ENCODE measurements around the gene CHCHD6.

The CHCHD6 gene

DNA sequence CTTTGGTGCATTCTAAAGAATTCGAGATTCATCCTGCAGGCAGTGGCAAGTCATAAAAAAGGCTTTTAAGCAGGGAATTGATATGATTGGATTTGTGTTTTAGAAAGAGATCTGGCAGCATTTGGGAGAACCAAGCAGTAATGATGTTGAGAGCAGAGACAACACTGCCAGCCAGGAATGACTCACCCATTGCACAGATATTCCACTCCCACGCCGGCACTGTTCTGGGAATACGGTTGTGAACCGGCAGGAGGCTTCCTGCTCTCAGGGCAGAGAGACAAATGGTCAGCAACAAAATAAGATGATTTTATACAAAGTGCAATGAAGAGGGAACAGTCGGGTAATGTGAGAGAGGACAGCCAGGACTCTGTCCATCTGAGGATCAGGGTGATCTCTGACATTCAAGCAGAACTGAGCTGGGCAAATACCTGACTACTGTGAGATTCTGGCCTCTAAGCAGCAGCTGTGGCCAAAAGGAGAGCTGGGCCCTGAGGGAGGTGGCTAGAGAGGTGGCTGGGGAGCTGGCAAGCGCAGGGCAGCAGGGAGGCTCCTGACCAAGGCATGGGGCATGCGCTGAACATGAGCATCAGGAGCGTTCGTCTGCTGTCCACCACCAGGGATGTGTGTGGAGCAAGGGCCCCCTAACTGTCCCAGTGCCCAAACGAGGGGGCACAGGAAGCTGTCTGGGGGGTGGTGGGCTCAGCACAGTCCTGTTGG, 222.8 kb downstream of the CHCHD6 start:
- peak; percentile 64 to 77 for DNase-seq

DNA sequence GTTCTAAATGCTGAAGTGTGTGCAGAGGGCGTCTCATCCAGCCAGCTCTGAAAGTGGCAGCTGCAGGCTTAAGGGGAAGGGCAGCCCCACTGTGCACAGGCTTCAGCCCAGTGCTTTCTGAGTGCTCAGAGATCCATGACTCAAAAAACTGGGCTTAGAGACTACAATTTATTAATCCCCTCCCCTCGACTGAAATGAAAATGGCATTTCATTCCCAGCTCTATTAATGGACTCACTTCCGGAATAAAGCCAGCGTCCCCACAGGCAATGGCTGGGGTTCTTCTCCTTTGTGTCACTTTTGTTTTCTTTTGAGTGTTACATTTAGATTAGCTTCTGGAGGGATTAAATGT, 223.3 kb downstream of the CHCHD6 start:
- DNase-seq, result no peak

DNA sequence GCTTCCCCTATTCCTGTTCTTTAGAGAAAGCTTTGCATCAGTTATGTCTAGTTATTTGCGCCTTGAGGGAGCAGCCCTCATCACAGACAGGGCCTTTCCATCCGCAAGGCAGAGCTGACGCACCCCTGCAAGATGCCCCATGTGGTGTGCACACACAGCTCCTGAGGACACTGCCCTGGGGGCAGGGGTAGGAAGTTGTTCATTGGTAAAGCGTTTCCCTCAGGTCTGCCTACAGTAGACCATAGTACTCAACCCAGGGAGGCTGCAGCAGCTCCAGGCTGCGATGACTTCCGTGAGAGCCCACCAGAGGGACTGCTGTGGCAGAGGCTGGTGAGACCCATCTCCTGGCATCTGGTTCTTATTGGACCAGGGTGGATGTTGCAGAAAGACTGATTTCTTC, 223.8 kb downstream of the CHCHD6 start:
- no peak for DNase-seq

DNA sequence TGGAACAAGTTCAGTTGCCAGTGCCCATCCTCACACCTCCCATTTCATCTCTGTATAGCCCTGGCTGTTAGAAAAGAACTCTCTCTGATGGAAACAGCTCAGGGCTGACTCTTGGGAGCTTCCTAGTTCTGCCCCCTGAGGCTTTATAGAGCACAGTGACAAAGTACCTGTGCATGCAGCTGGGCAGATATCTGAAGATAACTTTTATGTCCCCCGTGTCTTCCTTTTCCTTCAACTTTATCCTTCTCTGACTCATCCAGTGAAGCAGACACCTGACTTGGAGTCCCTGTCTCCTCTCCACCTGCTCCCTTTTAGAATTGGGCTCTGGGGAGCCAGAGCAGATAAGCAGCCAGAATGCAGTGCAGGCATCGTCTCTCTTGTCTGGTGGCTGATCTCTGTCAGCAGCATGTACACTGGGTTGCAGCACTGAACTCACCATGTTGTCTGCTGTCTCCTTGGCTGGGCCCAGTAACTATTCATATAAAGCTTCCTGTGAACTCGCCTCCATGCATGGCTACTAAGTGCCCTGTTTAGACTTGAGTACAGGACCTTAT, 225.0 kb downstream of the CHCHD6 start:
- DNase-seq, result no peak

DNA sequence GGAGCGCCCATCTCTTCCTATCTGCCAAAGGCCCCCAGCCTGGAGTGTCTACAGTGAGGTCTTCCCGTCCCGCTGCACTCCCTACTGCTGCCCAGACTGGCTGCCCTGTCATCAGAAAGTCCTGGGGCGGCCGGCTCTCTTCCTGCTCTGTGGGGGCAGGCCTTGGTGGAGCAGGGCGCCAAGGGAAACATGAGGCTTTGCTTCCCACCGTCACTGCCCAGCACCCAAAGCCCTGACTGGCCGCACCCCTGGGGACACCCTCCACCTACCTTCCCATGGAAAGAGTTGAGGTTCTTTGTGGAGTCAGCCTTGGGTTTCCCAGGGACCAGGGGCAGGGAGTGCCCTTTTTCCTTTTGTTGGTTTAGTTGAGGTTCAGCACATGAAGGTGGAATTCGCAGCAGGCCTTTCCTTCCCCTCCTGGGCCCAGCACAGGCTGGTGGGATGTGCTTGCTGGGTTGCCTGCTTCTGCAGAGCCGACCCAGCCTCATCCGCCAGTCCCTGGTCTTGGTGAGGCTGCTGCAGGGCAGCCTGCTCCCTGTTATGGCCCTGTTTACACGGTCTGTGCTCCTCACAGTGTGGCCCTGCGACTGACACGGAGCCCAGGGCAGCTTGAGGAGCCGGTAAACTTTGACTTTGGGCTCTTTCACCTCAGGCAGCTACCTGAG, 227.0 kb downstream of the CHCHD6 start:
- DNase-seq, result no peak

DNA sequence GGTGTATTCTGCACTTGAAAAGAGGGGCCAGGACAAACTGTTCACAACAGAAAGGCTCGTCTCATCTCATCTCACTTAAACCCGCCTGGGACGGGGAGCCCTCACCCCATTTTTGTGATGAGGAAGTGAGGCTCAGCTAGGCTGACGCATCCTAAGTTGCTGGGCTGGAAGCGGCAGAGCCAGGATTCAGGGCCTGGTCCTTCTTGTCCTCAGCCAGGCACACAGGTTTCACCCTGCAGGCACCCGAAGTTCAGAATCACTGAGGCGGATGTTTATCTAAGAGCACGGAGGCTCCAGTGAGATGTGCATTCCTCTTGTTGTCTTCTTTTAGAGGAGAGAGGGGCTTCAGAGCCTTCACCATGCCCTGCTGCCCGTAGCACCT, 227.8 kb downstream of the CHCHD6 start:
- DNase-seq, result no peak

DNA sequence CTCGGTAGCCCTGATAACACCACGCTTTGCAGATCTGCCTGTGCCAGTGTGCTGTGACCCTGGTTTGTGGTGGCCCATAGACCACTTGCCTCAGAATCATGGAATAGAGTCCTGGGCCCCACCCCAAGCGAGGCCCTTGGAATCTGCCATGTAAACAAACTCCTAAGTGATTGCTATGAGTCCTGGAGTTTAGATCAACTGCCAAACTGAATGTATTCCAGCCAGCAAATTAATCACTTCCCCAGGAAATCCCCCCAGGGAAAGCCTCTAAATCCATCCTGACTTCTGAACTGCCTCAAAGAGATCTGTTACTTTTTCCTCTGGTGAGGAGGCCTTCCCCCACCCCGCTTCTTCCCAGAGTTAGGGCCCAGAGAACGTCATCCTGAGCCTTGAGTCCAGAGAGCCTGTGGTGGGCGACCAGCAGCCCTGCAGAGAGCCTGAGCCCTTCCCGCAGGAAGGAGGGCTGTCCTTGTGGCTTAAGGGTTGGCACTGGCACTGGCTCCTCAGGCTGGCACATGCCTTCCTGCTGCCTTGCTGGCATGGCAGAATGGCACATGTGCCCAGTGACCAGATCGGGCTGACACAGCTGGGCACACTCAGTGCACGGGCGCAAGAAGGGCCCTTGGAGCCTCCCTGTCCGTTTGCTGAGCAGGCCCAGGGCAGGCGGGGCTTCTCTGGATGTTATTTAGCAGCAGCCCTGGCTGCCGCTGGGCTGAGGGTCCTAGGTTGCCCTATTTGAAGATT, 228.3 kb downstream of the CHCHD6 start:
- no peak for DNase-seq

DNA sequence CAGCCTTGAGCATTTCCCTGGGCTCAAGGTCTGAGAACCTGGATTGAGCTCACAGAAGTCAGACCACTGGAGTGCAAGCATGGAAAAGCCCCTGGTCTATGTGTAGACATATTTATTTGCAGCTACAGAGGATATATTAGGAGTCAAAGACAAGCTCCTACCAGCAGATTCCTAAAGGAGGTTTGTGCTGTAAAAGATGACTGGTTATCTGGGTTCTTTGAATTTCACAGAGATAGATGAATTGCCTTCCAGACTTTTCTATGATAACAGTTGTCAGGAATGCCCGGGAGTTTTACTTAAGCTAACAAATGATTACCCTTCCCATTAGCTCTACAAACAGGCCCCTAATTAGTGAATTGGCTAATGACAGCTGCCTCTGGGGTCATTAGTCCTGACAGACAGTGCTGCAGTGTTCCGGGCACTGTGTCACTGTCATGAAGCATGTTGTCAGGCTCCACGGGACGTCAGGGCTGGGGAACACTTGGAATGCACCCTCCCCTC, 230.0 kb downstream of the CHCHD6 start:
- DNase-seq, result no peak

DNA sequence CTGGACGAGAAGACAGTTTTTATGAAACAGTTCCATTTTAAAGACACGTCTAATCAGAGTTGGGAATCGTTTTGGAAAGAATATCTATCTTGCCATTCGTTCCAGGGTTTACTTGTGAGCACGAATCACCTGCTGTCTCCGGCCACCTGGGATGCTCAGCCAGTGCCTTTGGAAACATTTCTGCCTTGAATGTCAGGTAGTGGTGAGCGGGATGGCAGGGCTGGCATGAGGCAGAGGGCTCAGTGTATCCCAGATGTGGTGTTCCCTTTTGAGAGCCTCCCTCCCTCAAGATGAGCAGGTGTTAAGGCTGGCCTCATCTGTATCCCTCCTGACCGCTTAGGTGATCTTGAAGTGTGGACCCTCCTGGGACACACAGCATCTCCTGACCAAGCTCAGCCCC, 231.0 kb downstream of the CHCHD6 start:
- DNase-seq, result no peak

DNA sequence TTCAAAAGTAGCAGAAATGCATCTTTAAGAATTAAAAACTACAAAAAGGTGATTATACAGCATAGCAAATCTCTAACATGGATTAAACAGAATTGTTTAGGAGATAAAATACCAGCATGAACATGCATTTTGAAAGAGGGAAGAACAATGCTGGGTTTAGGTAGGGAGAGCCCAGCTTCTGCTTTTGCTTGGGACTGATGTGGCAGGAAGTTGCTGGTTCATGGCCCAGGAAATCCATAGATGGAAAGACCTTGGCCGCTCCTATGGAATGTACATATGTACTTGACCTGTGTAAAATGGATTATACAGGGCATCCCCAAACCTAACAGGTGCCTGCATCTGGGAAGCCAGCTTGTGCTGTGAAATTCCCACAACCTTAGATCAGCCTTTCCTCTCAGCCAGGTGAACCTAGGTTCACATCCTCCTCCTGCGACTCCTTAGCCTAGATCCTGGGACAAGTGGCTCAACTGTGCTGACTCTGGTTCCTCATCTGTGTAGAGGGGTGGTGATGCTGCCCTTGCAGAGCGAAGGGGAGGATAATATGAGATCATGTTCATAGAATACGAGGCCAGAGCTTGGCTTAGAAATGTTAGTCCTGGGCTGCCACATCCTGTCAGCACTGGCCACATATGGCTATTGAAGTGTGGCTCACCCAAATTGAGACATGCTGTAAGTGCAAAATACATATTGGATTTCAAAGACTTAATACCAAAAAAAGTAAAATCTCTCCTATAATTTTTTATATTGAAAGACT, 231.9 kb downstream of the CHCHD6 start:
- peak; percentile 38 for DNase-seq

DNA sequence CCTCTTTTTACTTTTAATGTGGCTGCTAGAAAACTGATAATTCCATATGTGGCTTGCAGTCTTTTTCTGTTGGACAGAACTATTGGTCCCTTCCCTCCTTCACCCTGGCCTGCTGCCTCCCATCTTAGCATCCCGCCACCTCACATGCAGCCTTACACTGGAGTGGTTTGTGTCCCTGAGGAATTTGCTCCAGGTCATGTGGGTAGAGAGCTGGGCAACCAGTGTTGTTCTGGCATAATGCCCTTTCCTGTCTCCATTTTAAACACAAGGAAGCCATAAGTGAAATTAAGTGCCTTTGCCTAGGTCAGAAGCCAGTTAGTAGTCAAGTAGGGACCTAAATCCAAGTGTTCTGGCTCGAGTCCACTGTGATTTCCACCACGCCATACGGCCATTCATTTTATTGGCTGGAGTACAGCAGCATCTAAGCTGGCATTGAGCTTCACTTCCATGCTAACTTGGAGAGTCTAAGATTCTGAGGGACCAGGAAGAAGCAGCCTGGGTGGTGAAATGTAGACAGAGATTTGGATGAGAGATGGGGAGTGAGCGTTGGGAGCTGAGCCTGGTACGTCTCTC, 232.9 kb downstream of the CHCHD6 start:
- DNase-seq, result no peak

DNA sequence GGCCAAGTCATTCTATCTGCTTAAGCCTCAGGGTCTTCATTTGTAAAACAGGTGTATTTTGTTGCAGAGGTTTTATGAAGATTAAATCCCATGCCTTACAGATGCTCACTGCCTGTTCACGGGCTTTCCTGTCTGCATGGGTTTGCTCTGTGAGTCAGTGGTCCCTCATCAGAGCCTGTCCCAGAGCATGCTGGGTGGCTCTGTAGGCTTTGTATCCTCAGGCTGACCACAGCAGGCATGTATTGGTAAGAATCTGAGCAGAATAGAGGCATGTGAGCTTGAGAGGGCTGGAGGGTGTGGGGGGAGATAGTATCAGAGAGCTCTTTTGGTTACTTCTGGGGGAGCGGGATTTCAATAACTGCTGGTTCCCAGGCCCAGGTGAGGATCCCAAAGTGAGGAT, 233.5 kb downstream of the CHCHD6 start:
- DNase-seq, result no peak

DNA sequence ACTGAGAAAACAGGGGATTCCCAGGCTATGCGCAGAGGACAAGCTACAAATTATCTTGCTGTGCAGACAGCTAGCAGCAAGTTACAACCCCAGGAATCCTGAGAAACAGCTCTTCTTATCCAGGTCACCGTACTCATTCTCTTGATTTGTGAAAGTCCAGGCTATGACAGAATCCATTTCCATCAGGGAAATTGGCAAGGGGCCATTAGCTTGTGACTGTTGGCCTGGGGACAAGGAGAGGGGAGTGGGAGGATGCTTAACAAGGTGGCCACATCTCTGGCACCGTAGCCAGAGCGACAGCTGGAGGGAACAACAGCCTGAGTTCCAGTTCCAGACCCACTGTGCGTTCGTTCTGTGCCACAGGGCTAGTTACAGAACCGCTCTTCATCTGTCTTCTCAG, 233.9 kb downstream of the CHCHD6 start:
- no peak for DNase-seq

DNA sequence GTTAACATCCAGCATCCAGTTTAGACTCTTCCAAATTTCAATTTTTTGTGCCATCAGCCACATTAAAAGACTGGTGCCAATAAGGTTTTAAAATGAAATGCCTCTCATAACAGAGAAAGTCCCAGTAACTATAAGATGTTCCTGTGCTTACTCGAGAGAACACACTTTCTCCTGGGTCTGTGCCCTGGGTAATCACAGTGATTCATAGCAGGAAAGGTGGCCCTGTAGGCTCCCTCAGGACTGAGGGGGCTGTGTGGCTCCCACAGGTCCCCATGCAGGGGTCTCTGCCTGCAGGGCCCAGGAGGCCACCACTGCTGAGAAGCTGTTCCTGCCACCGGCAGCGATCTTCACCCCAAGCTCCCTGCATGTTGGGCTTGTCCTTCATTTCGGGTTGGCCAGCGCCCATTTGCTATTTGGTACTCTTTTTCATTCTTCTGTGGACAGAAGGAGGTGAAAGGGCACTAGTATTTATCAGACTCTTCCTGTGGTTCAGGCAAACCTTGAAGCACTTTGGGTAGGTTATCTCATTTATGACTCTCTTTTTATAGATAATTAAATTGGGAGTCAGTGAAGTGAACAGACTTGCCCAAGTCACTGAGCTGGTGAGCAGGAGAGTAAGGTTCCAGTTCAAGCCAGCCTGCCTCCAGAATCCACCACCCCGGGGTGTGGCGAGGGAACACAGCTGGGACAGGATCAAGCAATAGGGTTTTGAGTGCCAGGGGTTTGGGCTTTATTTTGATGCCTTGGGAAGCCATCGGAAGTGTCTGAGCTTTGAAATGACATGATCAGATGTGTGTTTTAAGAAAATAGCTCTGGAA, 234.7 kb downstream of the CHCHD6 start:
- DNase-seq, result no peak

DNA sequence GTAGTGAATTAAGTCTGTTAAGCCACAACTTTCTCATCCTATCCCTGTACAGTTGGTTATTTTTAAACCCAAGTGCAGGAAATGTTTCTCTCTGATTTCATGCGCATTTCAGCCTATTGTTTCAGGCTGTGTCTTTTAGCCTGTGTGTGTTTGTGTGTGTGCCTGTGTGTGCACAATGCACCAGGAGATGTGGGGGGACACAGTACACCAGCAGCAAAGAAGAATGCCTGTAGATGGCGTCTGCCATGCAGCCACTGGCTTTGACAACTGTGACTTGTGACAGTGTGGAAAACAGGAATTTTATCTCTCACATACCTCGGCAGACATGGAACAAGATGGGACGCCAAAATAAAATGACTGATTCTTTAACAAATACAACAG, 235.3 kb downstream of the CHCHD6 start:
- DNase-seq, result no peak

DNA sequence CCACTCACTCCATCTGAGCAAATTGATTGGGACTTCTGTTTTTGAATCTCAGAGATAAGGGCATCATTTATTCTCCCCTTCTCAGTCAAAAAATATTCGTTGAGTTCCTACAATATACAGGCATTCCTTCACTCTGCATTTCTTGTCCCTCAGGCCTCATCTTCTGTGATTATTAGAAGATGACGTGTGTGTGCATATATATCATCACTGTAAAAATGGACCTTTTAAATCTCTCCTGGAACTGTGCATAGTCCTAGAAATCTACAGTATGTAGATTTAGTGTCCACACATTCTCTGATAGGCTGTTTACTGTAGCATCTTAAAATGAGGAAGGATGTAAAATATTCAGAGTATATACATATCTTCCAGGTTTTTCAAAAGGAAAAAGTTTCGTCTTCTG, 235.7 kb downstream of the CHCHD6 start:
- no peak for DNase-seq

DNA sequence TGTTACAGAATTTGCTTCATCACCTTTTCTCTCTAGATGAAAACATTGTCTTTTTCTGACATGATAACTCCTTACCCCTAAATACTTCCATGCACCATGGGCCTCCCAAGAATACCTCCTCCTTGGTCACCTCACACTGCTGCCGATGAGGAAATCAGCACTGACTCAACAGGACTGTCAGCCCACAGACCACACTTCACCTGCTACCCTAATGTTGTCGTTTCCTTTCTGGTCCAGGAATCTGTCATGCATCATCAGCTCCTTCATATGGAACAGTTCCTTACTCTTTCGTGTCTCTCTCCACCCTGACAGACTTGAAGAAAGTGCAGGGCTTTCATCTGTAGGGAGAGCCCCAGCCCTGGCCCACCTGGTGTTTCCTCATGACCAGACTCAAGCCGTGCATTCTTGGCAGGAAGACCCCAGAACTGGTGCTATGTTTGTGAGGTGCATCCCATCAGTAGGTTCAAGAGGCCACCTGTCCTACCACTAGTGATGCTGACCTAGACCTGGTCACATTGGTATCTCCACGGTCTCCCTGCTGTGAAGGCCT, 237.8 kb downstream of the CHCHD6 start:
- no peak for DNase-seq

DNA sequence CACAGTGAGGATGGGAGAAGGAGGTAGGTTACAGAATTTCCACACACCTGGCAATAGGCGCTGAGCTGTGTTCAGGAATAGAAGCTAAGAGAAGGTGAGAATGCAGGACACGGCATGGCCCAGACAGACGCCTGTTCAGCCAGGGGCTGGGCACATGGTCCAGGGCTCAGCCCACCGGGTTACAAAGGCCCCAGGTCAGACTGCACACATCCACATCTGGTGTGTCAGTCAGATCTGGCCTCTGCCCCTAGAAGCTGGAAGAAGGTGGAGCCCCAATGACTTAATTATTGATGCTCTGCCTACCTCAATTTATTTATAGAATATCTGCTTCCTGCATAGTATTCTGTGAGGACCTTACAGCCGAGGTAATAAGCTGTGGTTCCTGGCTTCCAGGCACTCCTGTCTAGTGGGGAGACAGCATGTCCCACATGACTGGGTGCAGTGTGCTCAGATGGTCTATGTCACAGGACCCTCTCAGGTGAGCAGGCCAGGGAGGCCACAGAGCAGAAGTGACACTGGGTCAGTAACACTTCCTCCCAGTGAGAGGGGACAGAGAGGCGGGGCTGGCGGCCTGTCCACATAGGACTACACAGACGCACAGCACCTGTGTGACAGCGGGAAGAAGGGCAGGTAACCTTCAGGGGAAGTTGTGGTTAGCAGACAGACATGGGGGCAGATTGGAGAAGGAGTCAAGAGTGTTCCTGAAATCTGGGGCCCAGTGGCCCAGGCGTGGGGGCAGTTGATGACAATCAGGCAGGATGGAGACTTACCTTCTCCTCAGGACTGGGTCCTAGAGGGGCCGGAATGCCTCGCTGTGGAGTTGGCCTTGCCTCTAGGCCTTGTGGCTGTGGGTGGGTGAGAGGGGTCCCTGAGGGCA, 240.3 kb downstream of the CHCHD6 start:
- DNase-seq, result no peak

DNA sequence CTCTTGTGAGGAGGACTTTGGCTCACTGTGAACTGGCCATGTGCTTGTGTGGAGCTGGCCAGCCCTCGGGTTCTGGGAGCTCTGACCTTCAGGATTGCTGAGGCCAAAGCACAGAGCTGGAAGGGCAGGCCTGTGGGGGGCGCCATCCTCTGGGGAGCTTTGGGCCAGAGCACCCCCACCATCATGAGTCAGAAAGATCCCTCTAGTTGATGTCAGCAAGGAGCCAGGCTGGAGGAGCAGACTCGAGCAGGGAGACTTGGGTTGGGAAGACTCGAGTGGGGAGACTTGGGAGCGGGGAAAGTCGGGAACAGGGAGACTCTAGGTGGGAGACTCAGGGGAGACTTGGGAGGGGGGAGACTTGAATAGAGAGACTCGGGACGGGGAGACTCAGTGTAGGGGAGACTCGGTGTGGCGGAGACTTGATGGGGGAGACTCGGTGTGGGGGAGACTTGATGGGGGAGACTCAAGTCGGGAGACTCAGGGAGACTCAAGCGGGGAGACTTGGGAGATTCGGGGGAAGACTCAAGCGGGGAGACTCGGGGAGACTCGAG, 241.2 kb downstream of the CHCHD6 start:
- DNase-seq, result no peak

DNA sequence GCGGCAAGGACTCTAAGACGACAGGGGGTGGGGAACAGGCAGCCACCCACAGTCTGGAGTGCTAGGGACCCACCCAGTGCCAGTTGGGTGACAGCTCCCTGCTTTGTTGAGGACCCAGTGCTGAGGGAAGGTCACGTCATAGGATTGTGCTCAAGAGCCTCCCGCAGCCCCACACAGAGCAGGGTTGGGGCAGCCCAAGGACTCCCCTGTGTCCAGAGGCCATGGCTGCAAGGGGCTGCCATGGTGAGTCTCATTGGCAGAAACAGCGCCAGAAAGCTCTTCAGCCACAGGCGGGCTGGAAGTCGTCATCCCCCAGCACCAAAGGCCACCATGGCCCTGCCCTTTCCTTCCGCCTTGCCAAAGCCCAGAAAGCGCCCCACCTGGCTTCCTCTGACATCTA, 241.9 kb downstream of the CHCHD6 start:
- no peak for DNase-seq

Data from inflammatory macrophage treated with lipopolysaccharide for 1 hour (primary cell).